Endothelial cell (in vitro differentiated cells): ENCODE data around the gene TRIP10. TPM values are rescaled to one million over a fixed set of nuclear protein-coding genes. Genes with fewer than 3 reads are reported as not detected.

Experiments
- DNase-seq: peaks from one replicate; pipeline ENCODE4 v3.0.0; 2021; ENCODE audit warnings: low spot score
- H3K27ac Mint-ChIP-seq: one replicate; pipeline ENCODE4 v1.8.0; 2021; ENCODE audit warnings: mixed read lengths, inconsistent platforms; ENCODE audit not compliant: unreplicated experiment
- H3K27me3 Mint-ChIP-seq: one replicate; pipeline ENCODE4 v1.8.0; 2021; ENCODE audit warnings: mild to moderate bottlenecking, moderate library complexity, mixed read lengths, inconsistent platforms; ENCODE audit not compliant: unreplicated experiment
- H3K36me3 Mint-ChIP-seq: one replicate; pipeline ENCODE4 v1.8.0; 2021; ENCODE audit warnings: mild to moderate bottlenecking, low read depth, mixed read lengths, inconsistent platforms; ENCODE audit not compliant: unreplicated experiment
- H3K4me1 Mint-ChIP-seq: one replicate; pipeline ENCODE4 v1.8.0; 2021; ENCODE audit warnings: mild to moderate bottlenecking, mixed read lengths, inconsistent platforms; ENCODE audit not compliant: unreplicated experiment
- H3K4me3 Mint-ChIP-seq: one replicate; pipeline ENCODE4 v1.8.0; 2021; ENCODE audit warnings: mild to moderate bottlenecking, mixed read lengths, inconsistent platforms; ENCODE audit not compliant: unreplicated experiment
- H3K9me3 Mint-ChIP-seq: one replicate; pipeline ENCODE4 v1.8.0; 2021; ENCODE audit warnings: mixed read lengths, inconsistent platforms; ENCODE audit not compliant: unreplicated experiment
- CTCF ChIP-seq: fragments of 200-600 bp; sonication (generic); IDR thresholded peaks from one replicate; pipeline ENCODE4 v1.5.0; 2021; ENCODE audit warnings: antibody characterized with exemption; ENCODE audit not compliant: unreplicated experiment
- total RNA-seq: library from RNA; stranded (reverse); fragmentation: NEBNext Ultra II Directional; extraction: Animal tissue kit (Norgen Biotek cat#: 25700); gene quantifications from one replicate; pipeline ENCODE4 v1.2.1, GENCODE V29; 2021; ENCODE audit not compliant: unreplicated experiment

Gene TRIP10
- total RNA-seq, 1 donor from 2014 or later = 42.8 TPM

- Mint-ChIP-seq H3K4me1 (no peaks in the 10 kb centered on the region), H3K4me3 (no peak overlapping the region), H3K27me3 (peaks cover 13% of the 10 kb centered on the region), H3K36me3 (peaks cover 14% of the 10 kb centered on the region), H3K9me3 (peaks cover 17% of the 10 kb centered on the region), H3K27ac (no peak overlapping the region)
- no peak for TF ChIP-seq CTCF
- DNase-seq = no peak
These were observed 45.8 kb upstream of the TRIP10 start for GRCh38 chr19:6693681-6694080.

DNA sequence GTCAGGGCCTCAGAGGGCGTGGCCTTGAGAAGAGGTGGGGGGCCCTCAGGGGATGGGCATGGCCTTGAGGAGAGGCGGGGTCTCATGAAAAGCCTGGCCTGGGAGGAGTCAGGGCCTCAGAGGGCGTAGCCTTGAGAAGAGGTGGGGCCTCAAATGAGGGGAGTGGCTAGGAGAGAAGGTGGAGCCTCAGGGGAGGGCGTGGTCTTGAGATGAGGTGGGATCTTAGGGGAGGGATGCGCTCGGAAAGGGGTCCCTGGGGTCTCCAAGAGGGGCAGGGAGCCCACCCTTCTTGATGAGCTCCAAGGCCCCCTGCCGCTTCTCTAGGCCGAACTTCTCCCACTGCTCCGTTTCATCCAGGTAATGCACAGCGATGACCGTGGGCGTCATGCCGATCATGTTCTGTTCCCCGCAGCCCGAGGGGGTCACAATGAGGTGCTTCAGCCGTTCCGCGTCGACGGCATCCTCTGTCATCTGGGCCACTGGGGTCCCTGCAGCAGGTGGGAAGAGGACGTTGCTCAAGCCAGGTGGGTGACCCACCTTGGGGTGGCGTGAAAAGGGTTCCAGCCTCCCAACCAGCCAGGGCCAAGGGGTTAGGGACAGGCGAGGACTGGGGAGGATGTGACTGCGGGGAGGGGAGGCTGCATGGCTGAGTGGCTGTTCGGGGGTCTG, 45.2 kb upstream of the TRIP10 start:
- Mint-ChIP-seq H3K4me1 (no peaks in the 10 kb centered on the region), H3K27ac (no peak overlapping the region), H3K4me3 (no peak overlapping the region), H3K36me3 (peaks cover 11% of the 10 kb centered on the region), H3K9me3 (peaks cover 14% of the 10 kb centered on the region), H3K27me3 (peaks cover 12% of the 10 kb centered on the region)
- no peak for DNase-seq
- no peak for TF ChIP-seq CTCF

GRCh38 chr19:6696239-6696820, 43.1 kb upstream of the TRIP10 start:
- no peaks in the 10 kb centered on the region for H3K4me1 Mint-ChIP-seq
- H3K27me3 Mint-ChIP-seq = peaks cover 11% of the 10 kb centered on the region
- no peak for TF ChIP-seq CTCF
- no peak overlapping the region for H3K4me3 Mint-ChIP-seq
- H3K27ac Mint-ChIP-seq = no peak overlapping the region
- H3K36me3 Mint-ChIP-seq = peaks cover 4% of the 10 kb centered on the region
- DNase-seq = no peak
- peaks cover 12% of the 10 kb centered on the region for H3K9me3 Mint-ChIP-seq

- H3K4me3 Mint-ChIP-seq = no peak overlapping the region
- no peak for TF ChIP-seq CTCF
- H3K27ac Mint-ChIP-seq = no peak overlapping the region
- peaks cover 8% of the 10 kb centered on the region for H3K27me3 Mint-ChIP-seq
- H3K4me1 Mint-ChIP-seq = no peaks in the 10 kb centered on the region
- H3K36me3 Mint-ChIP-seq = peaks cover 1% of the 10 kb centered on the region
- no peak for DNase-seq
- H3K9me3 Mint-ChIP-seq = peaks cover 6% of the 10 kb centered on the region
These were observed 42.2 kb upstream of the TRIP10 start for GRCh38 chr19:6697291-6697690.

- Mint-ChIP-seq H3K36me3 (no peaks in the 10 kb centered on the region), H3K9me3 (peaks cover 4% of the 10 kb centered on the region), H3K27me3 (peaks cover 1% of the 10 kb centered on the region), H3K4me3 (no peak overlapping the region), H3K27ac (no peak overlapping the region), H3K4me1 (no peaks in the 10 kb centered on the region)
- DNase-seq = no peak
- TF ChIP-seq CTCF = no peak
These were observed 39.5 kb upstream of the TRIP10 start for GRCh38 chr19:6699935-6700334.
